HG03442 (cell line): ENCODE data around the gene KIF3B.
"Not testable (repeated sequence)": the region's sequence is repeated elsewhere in the genome, so short reads cannot be mapped to it uniquely, and the experiment has no call there.

Experiments
- ATAC-seq: cut with Tn5 transposase; IDR thresholded peaks from one replicate; pipeline ENCODE4 v1.9.1; 2021; ENCODE audit warnings: mild to moderate bottlenecking, moderate library complexity; ENCODE audit not compliant: unreplicated experiment

Gene KIF3B

GRCh38 chr20:32355417-32355841 lies 78.0 kb downstream of the KIF3B start:
- no peak for ATAC-seq

GRCh38 chr20:32355907-32356621 lies 78.6 kb downstream of the KIF3B start:
- not testable (repeated sequence) for ATAC-seq

GRCh38 chr20:32356622-32357374 lies 79.3 kb downstream of the KIF3B start:
- no peak for ATAC-seq

GRCh38 chr20:32357375-32357868 lies 80.0 kb downstream of the KIF3B start:
- no peak for ATAC-seq

GRCh38 chr20:32357869-32358631 lies 80.6 kb downstream of the KIF3B start, which contains the start of gene ASXL1:
ASXL1 (plus strand) TSS chr20:32358331; CDS start chr20:32358776, 445 bp downstream.
- ATAC-seq, result peak; percentile 71

- ATAC-seq, result no peak
Measured at GRCh38 chr20:32358632-32358882, 81.1 kb downstream of the KIF3B start.

- no peak for ATAC-seq
Measured at GRCh38 chr20:32358883-32359632, 81.6 kb downstream of the KIF3B start.

- no peak for ATAC-seq
Measured at GRCh38 chr20:32359633-32360332, 82.3 kb downstream of the KIF3B start.

GRCh38 chr20:32360333-32360634 lies 82.8 kb downstream of the KIF3B start:
- ATAC-seq, result no peak

GRCh38 chr20:32362901-32363364 lies 85.5 kb downstream of the KIF3B start:
- ATAC-seq, result no peak

GRCh38 chr20:32363492-32363891 lies 86.0 kb downstream of the KIF3B start:
- no peak for ATAC-seq

GRCh38 chr20:32364554-32365208 lies 87.2 kb downstream of the KIF3B start:
- ATAC-seq, result no peak

GRCh38 chr20:32365564-32365963 lies 88.1 kb downstream of the KIF3B start:
- ATAC-seq, result no peak

- peak; percentile 56 for ATAC-seq
Measured at GRCh38 chr20:32366380-32366779, 88.9 kb downstream of the KIF3B start.

GRCh38 chr20:32368323-32368722 lies 90.9 kb downstream of the KIF3B start:
- ATAC-seq, result no peak

- ATAC-seq, result no peak
Measured at GRCh38 chr20:32368925-32369324, 91.5 kb downstream of the KIF3B start.

- no peak for ATAC-seq
Measured at GRCh38 chr20:32370897-32371296, 93.4 kb downstream of the KIF3B start.

GRCh38 chr20:32378461-32378860 lies 101.0 kb downstream of the KIF3B start:
- ATAC-seq, result no peak

- ATAC-seq, result not testable (repeated sequence)
Measured at GRCh38 chr20:32380037-32380436, 102.6 kb downstream of the KIF3B start.

- ATAC-seq, result no peak
Measured at GRCh38 chr20:32380745-32381144, 103.3 kb downstream of the KIF3B start.
